Measurements from ENCODE around the gene ATG101. TPM values are rescaled to one million over a fixed set of nuclear protein-coding genes. Genes with fewer than 3 reads are reported as not detected.

The ATG101 gene
- total and polyA plus RNA-seq, 2 donors, result 36.7 to 43.3 TPM

GRCh38 chr12:52067081-52067374 lies 2.8 kb upstream of the ATG101 start:
- WGBS, result 79% methylated on average over 3 of the region's 3 CpGs
- H3K27ac ChIP-seq (ENCODE audit: low read depth in 1 of 2, low read length in 1 of 2), result no peak overlapping the region
- H3K9me3 ChIP-seq (ENCODE audit: control insufficient read depth in 2 of 2, insufficient read depth in 1 of 2, low read length in 1 of 2), result no peaks in the 10 kb centered on the region
- no peak for DNase-seq (ENCODE audit: low read depth in 6 of 9, low spot score in 9 of 9)
- H3K27me3 ChIP-seq (ENCODE audit: control insufficient read depth in 2 of 2, insufficient read depth in 1 of 2, low read length in 1 of 2), result peaks cover 0 to 23% of the 10 kb centered on the region in 2 donors
- H3K4me1 ChIP-seq (ENCODE audit: control insufficient read depth in 2 of 2, insufficient read depth in 2 of 2, low read length in 2 of 2), result peaks cover 9 to 23% of the 10 kb centered on the region in 2 donors
- H3K4me3 ChIP-seq (ENCODE audit: low read length in 2 of 2), result no peak overlapping the region
- peaks cover 0 to 6% of the 10 kb centered on the region in 2 donors for H3K36me3 ChIP-seq (ENCODE audit: control insufficient read depth in 2 of 2, insufficient read depth in 2 of 2, low read length in 1 of 2)

GRCh38 chr12:52070185-52070925 lies 577 bp downstream of the ATG101 start:
- H3K9me3 ChIP-seq (ENCODE audit: control insufficient read depth in 2 of 2, insufficient read depth in 1 of 2, low read length in 1 of 2), result no peaks in the 10 kb centered on the region
- H3K36me3 ChIP-seq (ENCODE audit: control insufficient read depth in 2 of 2, insufficient read depth in 2 of 2, low read length in 1 of 2), result peaks cover 15 to 26% of the 10 kb centered on the region in 2 donors
- H3K27me3 ChIP-seq (ENCODE audit: control insufficient read depth in 2 of 2, insufficient read depth in 1 of 2, low read length in 1 of 2), result peaks cover 0 to 10% of the 10 kb centered on the region in 2 donors
- no peak for DNase-seq (ENCODE audit: low read depth in 6 of 9, low spot score in 9 of 9)
- H3K27ac ChIP-seq (ENCODE audit: low read depth in 1 of 2, low read length in 1 of 2), result peak overlapping the region; percentile 74 to 87
- 8% methylated on average over 37 of the region's 37 CpGs for WGBS
- H3K4me3 ChIP-seq (ENCODE audit: low read length in 2 of 2), result peak overlapping the region; percentile 69 to 93
- H3K4me1 ChIP-seq (ENCODE audit: control insufficient read depth in 2 of 2, insufficient read depth in 2 of 2, low read length in 2 of 2), result peaks cover 31 to 57% of the 10 kb centered on the region in 2 donors

GRCh38 chr12:52073531-52074381 lies 4.0 kb downstream of the ATG101 start:
- DNase-seq (ENCODE audit: low read depth in 6 of 9, low spot score in 9 of 9), result peak in 4 of 9 donors; percentile 63 to 87 (median 76)
- Histone ChIP-seq H3K27me3 (ENCODE audit: control insufficient read depth in 2 of 2, insufficient read depth in 1 of 2, low read length in 1 of 2) (no peaks in the 10 kb centered on the region), H3K4me1 (ENCODE audit: control insufficient read depth in 2 of 2, insufficient read depth in 2 of 2, low read length in 2 of 2) (peaks cover 31 to 67% of the 10 kb centered on the region in 2 donors), H3K4me3 (ENCODE audit: low read length in 2 of 2) (peak overlapping the region; percentile 6 to 16), H3K9me3 (ENCODE audit: control insufficient read depth in 2 of 2, insufficient read depth in 1 of 2, low read length in 1 of 2) (no peaks in the 10 kb centered on the region), H3K27ac (ENCODE audit: low read depth in 1 of 2, low read length in 1 of 2) (peak overlapping the region; percentile 82 to 93), H3K36me3 (ENCODE audit: control insufficient read depth in 2 of 2, insufficient read depth in 2 of 2, low read length in 1 of 2) (peaks cover 47 to 59% of the 10 kb centered on the region in 2 donors)
- WGBS, result 47% methylated on average over 23 of the region's 23 CpGs

- H3K27ac ChIP-seq (ENCODE audit: low read depth in 1 of 2, low read length in 1 of 2), result peak overlapping the region in 1 of 2 donors; percentile 6
- peaks cover 59 to 61% of the 10 kb centered on the region in 2 donors for H3K36me3 ChIP-seq (ENCODE audit: control insufficient read depth in 2 of 2, insufficient read depth in 2 of 2, low read length in 1 of 2)
- no peaks in the 10 kb centered on the region for H3K9me3 ChIP-seq (ENCODE audit: control insufficient read depth in 2 of 2, insufficient read depth in 1 of 2, low read length in 1 of 2)
- H3K4me1 ChIP-seq (ENCODE audit: control insufficient read depth in 2 of 2, insufficient read depth in 2 of 2, low read length in 2 of 2), result peaks cover 30 to 71% of the 10 kb centered on the region in 2 donors
- no peaks in the 10 kb centered on the region for H3K27me3 ChIP-seq (ENCODE audit: control insufficient read depth in 2 of 2, insufficient read depth in 1 of 2, low read length in 1 of 2)
- DNase-seq (ENCODE audit: low read depth in 6 of 9, low spot score in 9 of 9), result no peak
- H3K4me3 ChIP-seq (ENCODE audit: low read length in 2 of 2), result no peak overlapping the region
- WGBS, result 98% methylated on average over 3 of the region's 3 CpGs
Measured at GRCh38 chr12:52074971-52075724, 5.4 kb downstream of the ATG101 start.

- no peak for DNase-seq (ENCODE audit: low read depth in 6 of 9, low spot score in 9 of 9)
- Histone ChIP-seq H3K4me3 (ENCODE audit: low read length in 2 of 2) (no peak overlapping the region), H3K9me3 (ENCODE audit: control insufficient read depth in 2 of 2, insufficient read depth in 1 of 2, low read length in 1 of 2) (no peaks in the 10 kb centered on the region), H3K27me3 (ENCODE audit: control insufficient read depth in 2 of 2, insufficient read depth in 1 of 2, low read length in 1 of 2) (no peaks in the 10 kb centered on the region), H3K27ac (ENCODE audit: low read depth in 1 of 2, low read length in 1 of 2) (no peak overlapping the region), H3K36me3 (ENCODE audit: control insufficient read depth in 2 of 2, insufficient read depth in 2 of 2, low read length in 1 of 2) (peaks cover 54 to 62% of the 10 kb centered on the region in 2 donors), H3K4me1 (ENCODE audit: control insufficient read depth in 2 of 2, insufficient read depth in 2 of 2, low read length in 2 of 2) (peaks cover 40 to 72% of the 10 kb centered on the region in 2 donors)
- 98% methylated on average over 16 of the region's 16 CpGs for WGBS
Measured at GRCh38 chr12:52076811-52077210, 7.0 kb downstream of the ATG101 start.

- Histone ChIP-seq H3K36me3 (ENCODE audit: control insufficient read depth in 2 of 2, insufficient read depth in 2 of 2, low read length in 1 of 2) (peaks cover 47 to 62% of the 10 kb centered on the region in 2 donors), H3K27ac (ENCODE audit: low read depth in 1 of 2, low read length in 1 of 2) (no peak overlapping the region), H3K27me3 (ENCODE audit: control insufficient read depth in 2 of 2, insufficient read depth in 1 of 2, low read length in 1 of 2) (no peaks in the 10 kb centered on the region), H3K4me3 (ENCODE audit: low read length in 2 of 2) (no peak overlapping the region), H3K9me3 (ENCODE audit: control insufficient read depth in 2 of 2, insufficient read depth in 1 of 2, low read length in 1 of 2) (no peaks in the 10 kb centered on the region), H3K4me1 (ENCODE audit: control insufficient read depth in 2 of 2, insufficient read depth in 2 of 2, low read length in 2 of 2) (peaks cover 47 to 73% of the 10 kb centered on the region in 2 donors)
- DNase-seq (ENCODE audit: low read depth in 6 of 9, low spot score in 9 of 9), result no peak
- WGBS, result over 99% methylated on average over 3 of the region's 3 CpGs
Measured at GRCh38 chr12:52078276-52078675, 8.5 kb downstream of the ATG101 start.

DNA sequence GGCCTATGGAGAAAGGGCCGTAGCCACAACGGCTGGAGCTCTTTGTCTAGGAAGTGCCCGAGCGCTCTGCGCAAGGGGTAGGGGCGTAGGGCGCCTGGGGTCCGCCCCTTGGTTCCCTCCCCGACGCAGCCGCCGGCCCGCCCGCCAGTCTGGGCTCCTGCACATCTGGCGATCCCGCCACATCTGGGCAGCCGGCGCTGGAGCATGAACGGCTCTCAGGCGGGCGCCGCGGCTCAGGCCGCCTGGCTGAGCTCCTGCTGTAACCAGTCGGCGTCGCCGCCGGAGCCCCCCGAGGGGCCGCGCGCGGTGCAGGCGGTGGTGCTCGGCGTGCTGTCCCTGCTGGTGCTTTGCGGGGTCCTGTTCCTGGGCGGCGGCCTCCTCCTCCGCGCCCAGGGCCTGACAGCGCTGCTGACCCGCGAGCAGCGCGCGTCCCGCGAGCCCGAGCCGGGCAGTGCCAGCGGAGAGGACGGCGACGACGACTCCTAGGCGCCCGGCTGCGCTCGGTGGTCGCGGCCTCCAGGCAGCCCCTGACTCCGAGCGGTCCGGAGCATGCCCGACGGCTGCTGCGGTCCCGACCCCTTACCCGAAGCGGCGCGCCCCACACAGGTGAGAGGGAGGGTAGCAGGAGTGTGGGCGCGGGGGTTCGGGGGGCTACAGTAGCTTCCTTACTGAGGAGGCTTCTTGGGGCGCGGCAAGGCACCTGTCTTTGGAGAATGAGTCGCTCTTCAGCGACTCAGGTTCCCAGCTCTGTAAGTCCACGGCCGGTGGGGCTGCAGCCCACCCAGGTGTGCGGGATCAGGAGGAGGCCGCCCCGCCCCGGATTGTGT lies 10.0 kb downstream of the ATG101 start, which contains the start of gene SMIM41:
Gene SMIM41, plus strand, starts transcription at position 129 of the 827 bp plus-strand sequence. Its CDS starts 76 bp downstream, at position 205.
- no peaks in the 10 kb centered on the region for H3K9me3 ChIP-seq (ENCODE audit: control insufficient read depth in 2 of 2, insufficient read depth in 1 of 2, low read length in 1 of 2)
- no peak within 1 kb of the TSS for H3K4me3 ChIP-seq (ENCODE audit: low read length in 2 of 2)
- 94% methylated on average over 87 of the region's 87 CpGs for WGBS
- no peaks in the 10 kb centered on the region for H3K27me3 ChIP-seq (ENCODE audit: control insufficient read depth in 2 of 2, insufficient read depth in 1 of 2, low read length in 1 of 2)
- H3K36me3 ChIP-seq (ENCODE audit: control insufficient read depth in 2 of 2, insufficient read depth in 2 of 2, low read length in 1 of 2), result peaks cover 38 to 50% of the 10 kb centered on the region in 2 donors
- no peak for DNase-seq (ENCODE audit: low read depth in 6 of 9, low spot score in 9 of 9)
- H3K27ac ChIP-seq (ENCODE audit: low read depth in 1 of 2, low read length in 1 of 2), result peak within 1 kb of the TSS in 1 of 2 donors; percentile 77
- peaks cover 32 to 61% of the 10 kb centered on the region in 2 donors for H3K4me1 ChIP-seq (ENCODE audit: control insufficient read depth in 2 of 2, insufficient read depth in 2 of 2, low read length in 2 of 2)
